OCI-LY7 (cell line): ENCODE data around the gene TSPAN12. TPM values are rescaled to one million over a fixed set of nuclear protein-coding genes. Genes with fewer than 3 reads are reported as not detected.

ENCODE experiments used
- BruUV-seq: library from RNA; stranded (reverse); fragments of 400-500 nt; replicated peaks from 2 replicates; lab custom pipeline; 2021; lab: Mats Ljungman, UMichigan
- CTCF ChIA-PET: fragments of 300-600 bp; sonication (Branson Sonifier 250); formaldehyde crosslinking; loops from one replicate; lab custom pipeline; 2022; ENCODE audit warnings: antibody characterized with exemption; ENCODE audit not compliant: unreplicated experiment; lab: Charles Lee
- POLR2A ChIA-PET: fragments of 300-600 bp; sonication (Branson Sonifier 250); formaldehyde crosslinking; loops from one replicate; lab custom pipeline; 2022; ENCODE audit warnings: antibody characterized with exemption; lab: Charles Lee
- DNase-seq: peaks from one replicate; pipeline ENCODE4 v3.0.0-alpha.2; 2015; ENCODE audit warnings: low spot score
- H2AFZ ChIP-seq: fragments of 200-600 bp; sonication (generic), shearing (Covaris generic); 2 replicates; pipeline ENCODE4 v1.6.1; 2014; ENCODE audit warnings: mild to moderate bottlenecking, antibody characterized with exemption, low read length, moderate library complexity
- H3K27ac ChIP-seq: fragments of 200-600 bp; sonication (generic); 2 replicates; pipeline ENCODE4 v1.5.1; 2014; ENCODE audit warnings: mixed run types, low read depth, mild to moderate bottlenecking, moderate library complexity, low read length, inconsistent platforms; ENCODE audit not compliant: poor library complexity, severe bottlenecking
- H3K36me3 ChIP-seq: fragments of 200-600 bp; sonication (generic); 2 replicates; pipeline ENCODE4 v1.6.1; 2014; ENCODE audit warnings: mild to moderate bottlenecking, antibody characterized with exemption, low read length, moderate library complexity, mixed read lengths; ENCODE audit not compliant: insufficient read depth
- H3K4me1 ChIP-seq: fragments of 200-600 bp; sonication (generic); 2 replicates; pipeline ENCODE4 v1.5.1; 2014; ENCODE audit warnings: mild to moderate bottlenecking, low read length; ENCODE audit not compliant: insufficient read depth, poor library complexity, severe bottlenecking
- H3K4me2 ChIP-seq: fragments of 200-600 bp; sonication (generic); 2 replicates; pipeline ENCODE4 v1.6.1; 2014; ENCODE audit warnings: mild to moderate bottlenecking, low read length
- H3K4me3 ChIP-seq: fragments of 200-600 bp; sonication (generic); 2 replicates; pipeline ENCODE4 v1.5.1; 2014; ENCODE audit warnings: mild to moderate bottlenecking, low read depth, low read length; ENCODE audit not compliant: poor library complexity, severe bottlenecking
- H3K79me2 ChIP-seq: fragments of 200-600 bp; sonication (generic); 2 replicates; pipeline ENCODE4 v1.6.1; 2016; ENCODE audit warnings: low read depth, mild to moderate bottlenecking, low read length, moderate library complexity, mixed read lengths; ENCODE audit not compliant: insufficient read depth
- H3K9me2 ChIP-seq: fragments of 200-600 bp; sonication (generic); 2 replicates; pipeline ENCODE4 v1.6.1; 2016; ENCODE audit warnings: mild to moderate bottlenecking, low read length, mixed read lengths; ENCODE audit not compliant: insufficient read depth
- H3K9me3 ChIP-seq: fragments of 200-600 bp; sonication (generic); 2 replicates; pipeline ENCODE4 v1.6.1; 2014; ENCODE audit warnings: mild to moderate bottlenecking, mixed run types, low read length, mixed read lengths
- H4K20me1 ChIP-seq: fragments of 200-600 bp; sonication (generic); 2 replicates; pipeline ENCODE4 v1.6.1; 2014; ENCODE audit warnings: mild to moderate bottlenecking, antibody characterized with exemption, low read length, moderate library complexity, mixed read lengths; ENCODE audit not compliant: insufficient read depth
- CTCF ChIP-seq: fragments of 200-600 bp; sonication (generic); conservative IDR thresholded peaks from 2 replicates; pipeline ENCODE4 v1.5.1; 2014; ENCODE audit warnings: mild to moderate bottlenecking, antibody characterized with exemption, low read length, moderate library complexity, mixed read lengths
- EZH2phosphoT487 ChIP-seq: fragments of 200-600 bp; sonication (generic); IDR thresholded peaks from 2 replicates; pipeline ENCODE4 v1.6.1; 2018; ENCODE audit warnings: low read depth, borderline replicate concordance, mild to moderate bottlenecking, mixed run types, antibody characterized with exemption, low read length, moderate library complexity, mixed read lengths
- intact Hi-C: fragments of 100-400 bp; cut with micrococcal nuclease; formaldehyde crosslinking; loops from one replicate; pipeline ENCODE4 v1.10.0; 2022; ENCODE audit not compliant: unreplicated experiment
- total RNA-seq, 2 experiments: library from RNA; depleted of rRNA in 1 of 2; stranded (reverse); fragments of >200 nt in 1 of 2; shearing (Covaris generic) in 1 of 2; gene quantifications; 2 replicates each; pipeline ENCODE4 v1.2.3, GENCODE V29; 2014 to 2022

The TSPAN12 gene
- total RNA-seq, 2 experiments from 2014 or later: not detected

- no peaks in the 10 kb centered on the region for H3K4me1 ChIP-seq
- no peaks in the 10 kb centered on the region for H3K36me3 ChIP-seq
- H4K20me1 ChIP-seq: no peaks in the 10 kb centered on the region
- intact Hi-C loops: no loop called here
- H3K9me2 ChIP-seq: no peaks in the 10 kb centered on the region
- TF ChIP-seq EZH2phosphoT487: no peak
- TF ChIP-seq CTCF: no peak
- H2AFZ ChIP-seq: no peak overlapping the region
- no peak for DNase-seq
- H3K79me2 ChIP-seq: no peaks in the 10 kb centered on the region
- ChIA-PET CTCF (no interaction called here), POLR2A (no interaction called here)
- H3K9me3 ChIP-seq: no peaks in the 10 kb centered on the region
- H3K4me3 ChIP-seq: no peak overlapping the region
- H3K4me2 ChIP-seq: no peak overlapping the region
- no TSS peak for BruUV-seq
- H3K27ac ChIP-seq: no peak overlapping the region
Observed at GRCh38 chr7:120837599-120837998, 20.3 kb downstream of the TSPAN12 start.

- TF ChIP-seq CTCF: no peak
- no peak for TF ChIP-seq EZH2phosphoT487
- Histone ChIP-seq H3K4me1 (no peaks in the 10 kb centered on the region), H3K4me3 (no peak overlapping the region), H3K36me3 (no peaks in the 10 kb centered on the region), H3K79me2 (no peaks in the 10 kb centered on the region), H3K27ac (no peak overlapping the region), H2AFZ (no peak overlapping the region), H4K20me1 (no peaks in the 10 kb centered on the region), H3K9me3 (no peaks in the 10 kb centered on the region), H3K4me2 (no peak overlapping the region), H3K9me2 (no peaks in the 10 kb centered on the region)
- DNase-seq: no peak
- intact Hi-C loops: no loop called here
- BruUV-seq: no TSS peak
- ChIA-PET CTCF (no interaction called here), POLR2A (no interaction called here)
Observed at GRCh38 chr7:120836556-120837115, 21.3 kb downstream of the TSPAN12 start.

- intact Hi-C loops: no loop called here
- POLR2A ChIA-PET: no interaction called here
- no peak for TF ChIP-seq CTCF
- no peak for TF ChIP-seq EZH2phosphoT487
Observed at GRCh38 chr7:120834726-120835125, 23.2 kb downstream of the TSPAN12 start.

More at GRCh38 chr7:120834726-120835125, 23.2 kb downstream of the TSPAN12 start:
- no peak overlapping the region for H3K27ac ChIP-seq
- no peaks in the 10 kb centered on the region for H3K36me3 ChIP-seq
- H3K4me1 ChIP-seq: no peaks in the 10 kb centered on the region
- no TSS peak for BruUV-seq
- no peak for DNase-seq
- no peaks in the 10 kb centered on the region for H4K20me1 ChIP-seq
- no peaks in the 10 kb centered on the region for H3K79me2 ChIP-seq
- no peak overlapping the region for H3K4me3 ChIP-seq
- H2AFZ ChIP-seq: no peak overlapping the region
- H3K9me2 ChIP-seq: no peaks in the 10 kb centered on the region
- CTCF ChIA-PET: no interaction called here
- H3K9me3 ChIP-seq: no peaks in the 10 kb centered on the region
- H3K4me2 ChIP-seq: no peak overlapping the region
